ENCODE data around the gene VSTM4.

VSTM4 gene

DNA sequence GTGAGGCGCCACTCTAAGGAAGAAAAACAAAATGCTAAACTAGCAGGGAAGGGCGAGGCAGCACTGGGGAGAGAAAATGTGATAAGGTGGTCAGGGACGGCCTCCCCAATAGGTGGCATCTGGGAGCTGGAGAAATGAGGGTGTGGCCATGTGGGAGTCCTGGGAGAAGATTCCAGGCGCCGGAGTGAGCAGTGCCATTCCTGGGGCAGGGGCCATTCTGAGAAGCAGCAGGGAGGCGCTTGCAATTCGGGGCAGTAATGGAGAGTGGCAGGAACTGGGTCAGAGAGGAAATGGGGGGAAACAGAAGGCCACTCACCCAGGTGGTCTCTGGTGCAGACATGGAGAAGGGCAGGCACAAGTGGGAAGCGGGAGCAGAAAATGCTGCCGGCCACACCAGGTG is 113.9 kb downstream of the VSTM4 start:
- no peak for DNase-seq

- DNase-seq: no peak
These were observed 114.6 kb downstream of the VSTM4 start for GRCh38 chr10:49000437-49001398.

DNA sequence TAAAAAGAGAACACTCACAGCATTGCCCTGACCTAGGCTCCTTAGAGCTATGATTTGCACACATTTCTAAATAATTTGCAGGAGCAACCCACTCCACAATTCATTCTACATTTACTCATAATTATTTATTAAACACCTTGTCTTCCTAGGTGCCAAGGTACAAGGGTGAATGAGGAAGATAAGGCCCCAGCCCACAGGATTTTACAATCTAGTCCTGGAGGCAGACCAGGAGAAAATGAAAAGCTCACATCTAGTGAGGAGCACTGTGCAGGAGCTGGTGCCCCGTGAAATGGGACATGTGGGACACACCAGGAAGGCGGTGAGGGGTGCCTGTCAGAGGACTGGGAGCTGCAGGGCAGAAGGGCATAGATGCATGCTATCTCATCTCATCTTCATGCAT is 116.0 kb downstream of the VSTM4 start:
- peak; percentile 32 for DNase-seq

DNA sequence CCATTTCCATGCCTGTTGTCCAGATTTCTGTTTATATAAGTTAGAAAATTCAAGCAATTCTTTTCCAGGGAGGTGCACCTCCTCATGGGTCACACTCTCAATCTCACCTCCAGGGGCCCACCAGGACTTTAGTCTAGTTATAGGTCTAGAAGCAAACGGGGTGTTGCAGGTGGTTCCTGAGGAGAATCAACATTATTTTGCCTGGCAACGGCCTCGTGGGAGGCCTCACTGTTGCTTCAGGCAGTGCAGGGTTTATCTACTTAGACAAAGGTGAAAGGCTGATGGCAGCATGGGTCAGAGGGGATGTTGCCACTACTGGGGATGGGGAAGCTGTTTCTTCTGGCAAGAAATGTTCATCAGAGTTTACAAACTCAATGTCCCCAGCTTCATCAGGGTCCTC is 119.0 kb downstream of the VSTM4 start:
- DNase-seq: peak; percentile 19

DNA sequence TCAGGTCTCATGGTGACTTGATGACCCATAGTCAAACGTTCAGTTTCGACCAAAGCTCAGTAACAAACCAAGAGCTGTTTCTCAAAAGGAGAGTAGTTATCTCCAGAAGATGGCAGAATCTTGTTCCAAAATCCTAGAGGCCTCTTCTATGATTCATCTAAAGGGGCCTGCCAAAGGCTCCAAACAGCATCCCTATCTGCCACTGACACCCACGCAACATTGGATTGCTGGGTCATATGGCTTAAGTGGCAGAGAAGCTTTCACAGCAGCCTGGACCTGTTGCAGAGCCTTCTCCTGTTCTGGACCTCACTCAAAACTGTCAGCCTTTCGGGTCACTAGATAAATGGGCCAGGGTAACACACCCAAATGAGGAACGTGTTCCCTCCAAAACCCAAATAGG is 121.7 kb downstream of the VSTM4 start:
- no peak for DNase-seq

DNA sequence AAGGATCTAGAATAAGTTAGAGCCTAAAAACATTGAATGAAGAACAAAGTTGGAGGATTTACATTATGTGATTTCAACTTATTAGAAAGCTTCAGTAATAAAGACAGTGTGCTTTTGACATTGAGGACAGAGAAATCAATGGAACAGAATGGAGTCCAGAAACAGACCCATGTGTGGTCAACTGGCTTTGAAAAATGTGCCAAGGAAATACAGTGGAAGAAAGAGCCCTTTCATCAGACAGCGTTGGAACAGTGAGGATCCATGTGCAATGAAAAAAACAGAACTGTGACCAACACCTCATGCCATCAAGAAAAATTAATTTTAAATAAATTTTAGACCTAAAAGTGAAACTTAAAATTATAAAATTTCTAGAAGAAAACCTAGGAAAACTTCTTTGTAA is 125.1 kb downstream of the VSTM4 start:
- no peak for DNase-seq

GRCh38 chr10:48985621-48986158 is 129.6 kb downstream of the VSTM4 start:
- no peak for DNase-seq

DNA sequence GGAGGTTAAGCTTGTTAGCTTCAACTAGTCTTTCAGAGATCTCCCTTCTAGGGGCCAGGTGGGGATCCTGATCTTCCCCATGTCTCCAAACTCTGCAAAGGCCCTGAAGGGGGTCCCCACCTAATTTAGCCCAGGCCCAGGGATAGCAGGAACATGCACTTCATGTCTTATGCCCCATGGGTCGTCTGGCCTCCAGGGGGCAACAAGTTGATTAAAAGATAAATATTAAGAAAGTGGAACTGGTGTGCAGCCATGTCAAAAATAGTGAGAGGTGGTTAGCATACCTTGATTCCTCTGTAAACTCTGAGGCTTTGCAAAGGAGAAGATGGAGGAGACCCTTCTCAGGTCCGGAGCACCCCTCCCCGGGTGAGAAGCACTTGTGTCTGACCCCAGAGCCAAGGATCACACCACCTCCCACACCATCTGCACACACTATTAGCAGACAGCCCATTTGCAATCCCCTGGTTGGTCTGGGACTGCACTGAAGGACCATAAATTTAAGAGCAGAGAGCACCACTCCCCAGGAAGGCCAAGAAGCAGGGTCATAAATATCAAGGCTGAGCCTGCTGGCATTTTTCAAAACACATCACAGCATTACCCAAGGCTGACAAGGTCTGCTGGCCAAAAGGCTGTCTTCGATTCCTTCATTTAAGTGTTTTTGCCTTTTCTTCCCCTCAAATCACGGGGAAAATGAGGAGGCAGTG is 131.5 kb downstream of the VSTM4 start:
- no peak for DNase-seq

GRCh38 chr10:48982584-48982983 is 132.7 kb downstream of the VSTM4 start:
- DNase-seq: no peak

GRCh38 chr10:48981310-48981907 is 133.9 kb downstream of the VSTM4 start:
- peak; percentile 71 for DNase-seq

- DNase-seq: no peak
These were observed 137.0 kb downstream of the VSTM4 start for GRCh38 chr10:48978318-48978717.

GRCh38 chr10:48976196-48976595 is 139.1 kb downstream of the VSTM4 start:
- no peak for DNase-seq

GRCh38 chr10:48974510-48975156 is 140.7 kb downstream of the VSTM4 start:
- DNase-seq: no peak

- no peak for DNase-seq
These were observed 142.3 kb downstream of the VSTM4 start for GRCh38 chr10:48973065-48973464.

DNA sequence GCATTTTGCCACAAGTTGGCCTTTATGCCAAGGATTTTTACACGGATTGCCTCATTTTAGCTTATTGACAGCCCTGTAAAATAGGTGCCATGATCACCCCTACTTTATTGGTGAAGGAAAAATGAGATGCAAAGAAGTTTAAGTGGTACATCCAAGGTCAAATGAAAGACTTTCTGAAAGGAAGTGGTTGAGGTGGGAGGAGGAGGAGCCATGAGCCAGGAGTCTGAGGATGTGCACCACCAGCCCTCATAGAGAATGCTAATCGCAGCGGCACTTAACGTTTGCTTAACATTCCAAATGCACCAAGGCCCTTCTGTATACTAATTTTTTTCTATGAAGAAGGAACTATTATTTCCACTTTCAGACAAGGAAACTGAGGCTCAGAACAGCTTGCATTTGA is 144.7 kb downstream of the VSTM4 start:
- DNase-seq: no peak

GRCh38 chr10:48970046-48970445 is 145.3 kb downstream of the VSTM4 start:
- no peak for DNase-seq

DNA sequence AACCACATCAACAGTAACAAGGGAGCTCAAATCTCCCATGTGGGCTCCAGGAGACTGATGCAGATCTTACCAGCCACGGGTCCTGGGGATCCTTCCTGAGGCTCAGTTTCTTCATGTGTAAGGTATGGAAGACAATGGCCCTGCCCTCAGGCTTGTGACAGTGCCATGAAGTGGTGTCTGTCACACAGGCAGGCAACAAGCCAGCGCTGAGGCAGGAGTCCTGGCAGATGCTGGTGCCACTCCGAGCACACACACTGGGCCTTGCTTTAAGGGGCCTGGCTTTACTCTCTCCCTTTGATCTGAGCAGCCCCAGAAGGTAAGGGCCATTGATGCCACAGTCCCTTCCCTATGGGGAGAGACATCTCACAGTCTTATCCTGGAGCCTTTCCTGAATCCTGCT is 147.3 kb downstream of the VSTM4 start:
- DNase-seq: no peak

- no peak for DNase-seq
These were observed 149.9 kb downstream of the VSTM4 start for GRCh38 chr10:48965460-48965859.
